Left cardiac atrium (tissue), 4 donors: ENCODE data around the gene USP47. TPM values are rescaled to one million over a fixed set of nuclear protein-coding genes. Genes with fewer than 3 reads are reported as not detected.
A peak's percentile ranks its signal among the peaks of the same experiment; 100 is the strongest.

Source experiments
- ATAC-seq, 2 donors: fragments of 200-7000 bp; cut with Tn5 transposase; one replicate each; pipeline ENCODE4 v1.9.1; 2020; ENCODE audit warnings: mild to moderate bottlenecking in 2 of 2, moderate library complexity in 2 of 2
- DNase-seq: peaks from one replicate; pipeline ENCODE4 v3.0.0-alpha.2; 2020
- intact Hi-C, 2 donors: fragments of 100-400 bp; cut with DNase I; formaldehyde crosslinking; loops; one replicate each; pipeline versions ENCODE4 v1.14.1 to v1.15.1; 2022 to 2023
- total RNA-seq, 2 donors: library from RNA; stranded (reverse); fragmentation: NEBNext Ultra II Directional; extraction: Animal tissue kit (Norgen Biotek cat#: 25700); gene quantifications; one replicate each; pipeline ENCODE4 v1.2.1, GENCODE V29; 2021
- donor health status: DM: no; HTN: yes; CAD: no.
- donor health status: DM: no; HTN: yes; CAD: no; lungs with severe emphysema.
- donor health status: DM: yes; HTN: yes; CAD: no.
- donor health status: Dilated cardiomyopathy.

USP47 gene
- total RNA-seq, 2 donors from 2014 or later: 48.3 to 56.4 TPM

- DNase-seq (no peak), ATAC-seq (no peak)
- intact Hi-C loops: no loop called here
Measured at GRCh38 chr11:11959601-11960000, 117.8 kb downstream of the USP47 start.

- ATAC-seq (peak in 1 of 2 donors; percentile 30), DNase-seq (no peak)
- intact Hi-C loops: no loop called here
Measured at GRCh38 chr11:11960687-11961086, 118.9 kb downstream of the USP47 start.

DNA sequence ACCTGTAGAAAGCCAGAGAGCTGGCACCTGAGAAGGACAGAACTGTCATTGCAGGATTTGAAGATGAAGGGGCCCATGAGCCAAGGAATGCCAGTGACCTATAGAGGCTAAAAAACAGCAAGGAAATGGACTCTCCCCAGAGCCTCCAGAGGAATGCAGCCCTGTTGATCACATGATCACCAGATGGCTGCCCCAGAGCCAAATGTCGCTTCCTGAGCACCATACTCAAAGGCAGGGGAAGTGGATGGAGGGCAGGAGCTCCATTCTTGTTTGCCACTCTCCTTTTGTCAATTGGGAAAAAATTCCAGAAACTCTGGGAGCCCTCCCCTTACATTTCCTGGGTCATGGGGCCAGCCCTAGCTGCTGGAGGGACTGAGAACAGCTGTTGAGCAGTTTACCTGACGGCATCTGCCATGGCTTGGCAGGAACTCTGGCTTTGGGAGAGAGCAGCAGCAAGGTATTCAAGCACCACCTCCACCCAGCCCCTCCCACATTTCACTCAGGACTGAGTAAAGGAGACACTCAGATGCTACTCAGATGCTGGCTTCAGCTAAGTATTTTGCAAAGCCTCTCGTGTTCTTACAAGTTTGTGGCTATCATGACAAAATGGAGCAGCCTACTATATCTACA is 119.7 kb downstream of the USP47 start:
- intact Hi-C loops: no loop called here
- DNase-seq: no peak

GRCh38 chr11:11963067-11963466 is 121.3 kb downstream of the USP47 start:
- DNase-seq: no peak
- intact Hi-C loops: no loop called here
- no peak for ATAC-seq

More for the DNA sequence above, 119.7 kb downstream of the USP47 start:
- ATAC-seq: no peak

DNA sequence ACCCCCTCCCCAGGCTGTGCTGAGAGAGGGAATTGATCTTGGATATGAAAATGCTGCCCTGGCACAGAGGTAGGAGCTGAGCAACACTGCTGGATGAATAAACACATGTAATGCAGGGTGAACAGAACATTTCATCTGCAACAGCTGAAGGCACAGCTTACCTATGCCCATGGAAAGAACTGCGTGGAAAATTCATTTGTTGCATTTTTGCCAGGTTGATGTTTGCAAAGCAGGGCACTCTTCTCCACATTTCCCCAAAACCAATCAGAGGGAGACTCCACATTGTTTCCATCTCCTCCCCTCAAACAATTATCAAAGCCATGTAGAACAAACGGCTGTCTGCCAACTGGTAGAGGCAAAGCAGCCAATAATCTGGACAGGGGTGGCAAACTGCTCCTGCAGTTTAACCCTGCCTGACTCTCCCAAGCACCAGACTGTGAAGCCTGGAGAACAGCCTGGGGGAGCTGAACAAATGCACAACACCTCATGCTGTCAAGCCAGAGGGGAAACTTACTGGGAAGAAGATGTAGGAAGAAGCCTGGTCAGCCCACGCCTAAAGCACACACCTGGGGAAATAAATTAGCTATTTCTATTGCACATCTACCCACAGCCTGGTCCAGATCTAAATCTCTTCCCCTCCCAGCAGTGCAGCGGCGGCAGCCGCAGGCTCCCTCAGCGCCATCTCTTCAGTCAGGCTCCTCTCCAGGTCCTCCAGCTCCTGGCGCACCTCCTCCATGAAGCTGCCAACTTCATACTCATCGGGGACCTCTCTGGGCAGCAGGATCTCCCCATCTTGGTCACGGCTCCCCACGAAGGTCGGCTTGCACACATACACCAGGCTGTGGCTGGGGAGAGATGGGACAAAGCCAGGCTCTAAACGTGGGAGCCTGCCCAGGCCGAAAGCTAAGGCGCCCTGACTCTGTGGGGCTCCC is 122.3 kb downstream of the USP47 start:
- ATAC-seq: peak; percentile 3 to 36
- intact Hi-C loops: no loop called here
- no peak for DNase-seq

DNA sequence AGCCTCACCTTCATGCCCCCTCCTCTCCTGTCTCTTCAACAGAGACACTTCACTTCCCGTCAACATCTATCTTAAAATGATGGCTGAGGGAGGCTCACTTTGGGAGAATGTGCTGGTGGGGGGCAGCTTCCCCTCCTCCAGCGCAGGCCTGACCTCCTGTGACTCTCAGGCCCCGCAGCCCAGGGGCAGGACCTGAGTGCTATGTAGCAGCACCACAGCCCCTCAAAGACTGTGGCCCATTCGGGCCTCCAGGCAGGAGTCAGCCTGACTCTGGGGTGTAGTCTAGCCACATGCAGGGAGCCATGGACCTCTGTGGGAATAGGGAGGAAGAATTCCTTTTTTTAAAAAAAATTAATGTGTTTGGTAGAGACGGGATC is 123.0 kb downstream of the USP47 start:
- ATAC-seq: no peak
- no peak for DNase-seq
- intact Hi-C loops: no loop called here

DNA sequence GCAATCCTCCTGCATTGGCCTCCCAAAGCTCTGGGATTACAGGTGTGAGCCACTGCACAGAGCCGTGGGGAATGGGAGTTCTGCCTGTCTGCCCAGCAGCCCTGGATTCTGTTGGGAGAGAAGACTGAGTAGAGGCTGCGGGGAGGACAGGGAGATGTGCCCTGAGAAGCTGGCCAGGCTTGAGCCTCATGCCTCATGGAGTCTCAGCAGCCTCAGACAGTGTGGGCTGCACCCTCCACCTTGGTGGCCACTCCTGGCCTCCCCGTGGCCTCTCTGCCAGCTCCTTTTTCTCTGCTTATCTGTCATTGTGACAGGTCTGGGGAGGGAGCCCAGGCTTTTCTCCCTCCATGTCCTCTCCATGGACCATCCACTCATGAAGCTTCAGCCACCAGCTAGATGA is 123.4 kb downstream of the USP47 start:
- intact Hi-C loops: no loop called here
- ATAC-seq (no peak), DNase-seq (no peak)

DNA sequence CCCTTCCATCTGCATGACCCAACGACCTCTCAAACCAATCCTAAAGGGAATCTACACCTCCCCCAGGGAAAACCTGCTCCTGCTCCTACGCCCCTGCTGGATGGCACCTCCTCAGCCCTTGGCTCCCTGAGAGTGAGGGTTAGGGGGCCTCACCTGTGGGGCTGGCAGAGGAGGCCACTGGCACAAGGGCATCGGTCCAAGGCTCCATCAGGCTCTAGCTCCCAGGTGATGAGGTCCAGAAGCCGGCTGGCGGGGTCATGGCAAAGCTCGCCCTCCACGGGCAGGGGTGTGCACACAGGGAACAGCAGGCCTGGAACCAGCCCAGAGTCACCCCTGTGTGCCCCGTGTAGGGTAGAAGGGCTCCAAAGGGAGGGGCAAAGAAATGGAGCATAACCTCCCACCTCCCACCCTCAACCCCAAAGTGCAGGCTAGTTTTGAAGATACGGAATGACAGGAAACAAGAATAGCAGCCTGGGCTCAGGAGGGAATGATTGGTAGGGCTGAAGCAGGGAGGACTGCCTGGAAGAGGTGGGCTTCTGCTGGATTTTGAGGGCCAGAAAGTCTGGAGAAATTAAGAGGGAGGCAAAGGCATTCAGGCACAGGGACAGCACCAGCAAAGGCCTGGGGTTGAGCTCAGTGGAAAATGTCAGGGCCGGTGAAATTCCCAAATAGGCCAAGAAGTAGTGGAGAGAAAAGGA is 124.0 kb downstream of the USP47 start:
- DNase-seq (no peak), ATAC-seq (no peak)
- intact Hi-C loops: no loop called here

GRCh38 chr11:11966354-11966741 is 124.6 kb downstream of the USP47 start:
- intact Hi-C loops: no loop called here
- no peak for DNase-seq

GRCh38 chr11:11966826-11967668 is 125.3 kb downstream of the USP47 start:
- intact Hi-C loops: no loop called here
- ATAC-seq (peak; percentile 55 to 61), DNase-seq (peak; percentile 83)

More at GRCh38 chr11:11966354-11966741, 124.6 kb downstream of the USP47 start:
- no peak for ATAC-seq

GRCh38 chr11:11967669-11968510 is 126.1 kb downstream of the USP47 start:
- DNase-seq (no peak), ATAC-seq (no peak)
- intact Hi-C loops: no loop called here

DNA sequence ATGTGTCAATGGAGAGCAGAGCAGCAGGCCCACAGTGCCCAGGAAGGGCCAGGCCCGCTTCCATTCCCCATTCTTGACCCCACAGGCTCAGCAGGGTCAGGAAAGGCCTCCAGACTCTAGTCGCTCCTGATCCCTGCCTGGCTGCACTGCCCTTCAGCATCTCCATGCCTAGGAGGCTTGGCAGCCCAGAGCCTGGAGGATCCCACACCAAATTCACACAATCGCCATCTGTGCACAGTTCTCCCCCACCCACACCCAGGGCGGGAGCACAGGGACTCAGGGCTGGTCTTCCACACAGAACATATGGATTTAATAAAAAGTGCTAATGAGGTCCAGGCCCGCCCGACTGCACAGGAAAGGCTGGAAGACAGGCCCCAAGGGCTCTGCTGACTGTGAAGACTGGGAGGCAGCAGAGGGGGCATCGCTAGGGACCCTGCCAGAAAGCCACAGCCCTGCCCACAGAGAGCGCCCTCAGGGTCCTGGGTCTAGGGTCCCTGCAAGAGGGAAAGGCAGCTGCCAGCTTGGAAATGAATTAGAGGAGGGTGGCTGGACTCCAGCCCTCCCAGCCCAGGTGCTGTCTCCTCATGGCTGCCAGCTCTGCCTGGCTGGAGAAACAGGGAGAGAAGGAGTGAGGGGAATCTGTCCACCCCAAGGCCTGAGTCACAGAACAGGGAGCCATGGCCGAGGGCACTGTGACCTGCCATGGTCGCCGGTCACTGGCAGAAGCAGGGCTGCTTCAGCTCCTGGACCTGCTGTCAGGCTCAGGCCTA is 126.9 kb downstream of the USP47 start:
- ATAC-seq: peak in 1 of 2 donors; percentile 3
- no peak for DNase-seq
- intact Hi-C loops: no loop called here

- peak; percentile 20 to 44 for ATAC-seq
- no peak for DNase-seq
- intact Hi-C loops: loop anchor here in 1 of 2 donors (10.0 kb wide), 1 partner anchor 55 kb away; no protein-coding TSS in a partner anchor
Measured at GRCh38 chr11:11969380-11970215, 127.8 kb downstream of the USP47 start.

- intact Hi-C loops: loop anchor here in 1 of 2 donors (10.0 kb wide), 1 partner anchor 54 kb away; no protein-coding TSS in a partner anchor
- no peak for ATAC-seq
- DNase-seq: no peak
Measured at GRCh38 chr11:11970556-11970955, 128.8 kb downstream of the USP47 start.

GRCh38 chr11:11971906-11972547 is 130.3 kb downstream of the USP47 start:
- DNase-seq (no peak), ATAC-seq (no peak)
- intact Hi-C loops: loop anchor here in 1 of 2 donors (10.0 kb wide), 1 partner anchor 53 kb away; no protein-coding TSS in a partner anchor
